ENCODE measurements around the gene ZNF33A.
"Not testable (repeated sequence)": the region's sequence is repeated elsewhere in the genome, so short reads cannot be mapped to it uniquely, and the experiment has no call there.

Gene ZNF33A

DNA sequence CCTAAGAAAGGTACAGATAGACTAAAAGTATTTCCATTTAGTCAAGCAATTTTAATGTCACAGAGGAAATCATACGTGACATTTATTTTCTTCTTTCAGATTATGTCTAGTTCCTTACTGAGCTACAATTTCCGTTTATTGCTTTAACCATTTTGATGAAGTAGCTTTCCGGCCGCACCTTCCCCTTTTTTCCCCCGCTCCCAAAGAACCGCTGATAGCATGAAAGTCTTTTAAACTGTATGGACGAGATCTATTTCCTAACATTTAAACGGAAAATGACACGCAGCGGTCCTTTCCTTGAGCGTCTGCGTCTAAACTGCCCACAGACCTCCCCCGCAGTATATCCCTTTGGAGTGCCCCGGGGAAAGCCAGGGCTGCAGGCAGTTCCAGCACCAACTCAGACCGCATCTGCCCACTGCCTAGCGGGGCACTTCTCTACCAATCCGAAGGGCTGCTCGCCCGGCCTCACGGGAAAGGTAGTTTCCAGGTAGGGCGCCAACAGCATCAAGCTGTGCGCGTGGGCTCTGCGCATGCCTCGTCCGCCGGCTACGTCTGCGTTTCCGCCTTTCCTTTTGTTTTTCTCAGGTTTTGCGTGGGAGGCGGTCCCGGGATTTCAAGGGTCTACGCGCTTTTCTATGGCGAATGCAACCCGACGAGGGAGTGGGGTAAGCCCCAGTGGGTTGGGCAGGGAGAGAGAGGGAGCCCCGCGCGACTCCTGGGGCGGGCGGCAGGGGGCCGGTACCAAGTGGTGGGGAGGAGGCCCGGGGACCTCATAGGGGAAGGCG lies at the start of gene ZNF33A:
Gene ZNF33A (plus strand): TSS at position 557 of the 785 bp plus-strand sequence. CDS start 1,667 bp downstream, outside the sequence.
- DNase-seq = peak; percentile 99

GRCh38 chr10:37965006-37965405 lies 45.5 kb upstream of the ZNF33A start:
- no peak for DNase-seq

- DNase-seq = no peak
Measured at GRCh38 chr10:37972396-37972795, 38.1 kb upstream of the ZNF33A start.

DNA sequence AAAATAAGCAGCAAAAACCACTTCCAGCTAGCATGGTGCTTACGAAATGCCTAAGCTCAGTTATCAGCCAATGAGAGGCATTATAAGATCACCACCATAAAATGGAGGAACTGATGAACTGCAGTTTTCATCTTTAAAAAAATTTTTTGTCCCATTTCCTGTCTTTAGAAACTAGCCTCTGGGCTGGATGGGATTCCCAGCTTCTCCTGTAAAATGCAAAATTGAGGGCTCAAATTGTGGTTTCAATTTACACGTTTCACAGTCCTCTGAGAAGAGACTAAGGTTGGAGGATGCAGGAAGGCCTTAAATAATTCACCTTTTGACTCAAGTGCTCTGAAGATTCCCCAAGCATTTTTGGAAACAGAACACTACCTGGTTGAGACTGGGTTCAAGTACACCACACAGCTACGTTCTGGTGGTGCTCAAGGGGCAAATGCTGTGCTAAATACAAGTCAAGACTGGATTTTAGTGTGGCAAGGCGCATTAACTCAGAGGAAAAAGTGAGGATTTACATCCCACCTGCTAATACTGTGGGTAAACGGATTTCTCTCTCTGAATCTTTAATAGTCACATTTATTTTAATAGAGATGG lies 35.0 kb upstream of the ZNF33A start:
- DNase-seq = peak; percentile 43 to 44

DNA sequence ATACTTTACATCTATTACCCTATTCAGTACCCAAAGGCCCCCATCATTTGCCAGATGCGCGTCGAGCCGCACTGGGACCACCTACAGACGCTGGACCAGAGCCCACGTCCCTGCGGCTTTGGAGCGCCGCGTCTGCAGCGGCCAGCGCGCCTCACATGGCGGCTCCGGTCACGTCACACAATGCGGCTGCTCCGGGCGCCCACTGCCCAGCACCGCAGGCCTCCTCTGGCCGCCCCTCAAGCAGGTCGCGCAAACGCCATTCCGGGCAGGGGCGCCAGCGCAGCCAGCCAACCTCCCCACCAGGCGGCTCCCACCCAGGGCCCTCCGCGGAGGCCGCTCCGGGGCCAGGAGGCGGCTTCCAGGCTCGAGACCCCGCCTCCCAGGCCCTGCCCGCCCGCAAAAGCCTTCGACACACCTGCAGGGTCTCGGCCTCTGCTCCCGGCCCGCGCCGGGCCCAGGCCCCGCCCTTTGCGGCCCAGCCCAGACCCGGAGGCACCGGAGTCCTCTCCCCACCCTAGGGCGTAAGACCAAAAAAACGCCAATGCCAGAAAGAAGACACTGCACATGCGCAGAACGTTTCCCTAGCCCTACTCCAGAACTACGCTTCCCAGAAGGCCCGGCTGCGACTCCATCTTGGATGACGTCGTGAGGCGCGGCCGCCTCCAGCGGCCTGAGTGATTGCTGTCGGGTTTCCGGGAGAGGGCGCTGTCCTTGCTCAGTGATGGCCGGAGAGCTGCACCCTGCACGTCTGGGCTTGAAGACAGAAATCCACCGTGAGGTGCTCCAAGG lies 34.2 kb upstream of the ZNF33A start, which contains the start of gene ZNF25:
Gene ZNF25 (minus strand): TSS at position 557 of the 789 bp plus-strand sequence. CDS start 4,925 bp downstream, outside the sequence.
- peak; percentile 100 for DNase-seq

- no peak for DNase-seq
Measured at GRCh38 chr10:37976880-37977203, 33.6 kb upstream of the ZNF33A start.

DNA sequence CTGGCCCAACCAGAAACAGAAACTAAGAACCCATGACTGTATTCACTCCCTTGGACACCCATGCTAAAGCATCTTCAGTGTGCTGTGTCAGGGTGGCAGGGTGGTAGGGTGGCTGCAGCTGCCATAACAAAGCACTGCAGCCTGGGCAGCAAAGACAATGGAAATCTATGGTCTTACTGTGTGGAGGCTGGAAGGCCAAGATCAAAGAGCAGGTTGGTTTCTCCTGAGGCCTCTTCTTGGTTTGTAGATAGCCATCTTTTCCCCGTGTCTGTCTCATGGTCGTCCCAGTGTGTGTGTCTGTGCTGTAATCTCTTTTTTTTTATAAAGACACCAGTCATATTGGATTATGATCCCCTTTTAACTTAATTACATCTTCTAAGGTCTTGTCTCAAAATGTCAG lies 18.8 kb upstream of the ZNF33A start:
- DNase-seq = no peak

- DNase-seq = no peak
Measured at GRCh38 chr10:37992083-37992482, 18.4 kb upstream of the ZNF33A start.

- DNase-seq = not testable (repeated sequence)
Measured at GRCh38 chr10:37998920-37999319, 11.6 kb upstream of the ZNF33A start.

DNA sequence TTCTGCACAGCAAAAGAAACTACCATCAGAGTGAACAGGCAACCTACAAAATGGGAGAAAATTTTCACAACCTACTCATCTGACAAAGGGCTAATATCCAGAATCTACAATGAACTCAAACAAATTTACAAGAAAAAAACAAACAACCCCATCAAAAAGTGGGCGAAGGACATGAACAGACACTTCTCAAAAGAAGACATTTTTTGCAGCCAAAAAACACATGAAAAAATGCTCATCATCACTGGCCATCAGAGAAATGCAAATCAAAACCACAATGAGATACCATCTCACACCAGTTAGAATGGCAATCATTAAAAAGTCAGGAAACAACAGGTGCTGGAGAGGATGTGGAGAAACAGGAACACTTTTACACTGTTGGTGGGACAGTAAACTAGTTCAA lies 10.0 kb upstream of the ZNF33A start:
- DNase-seq = not testable (repeated sequence)

DNA sequence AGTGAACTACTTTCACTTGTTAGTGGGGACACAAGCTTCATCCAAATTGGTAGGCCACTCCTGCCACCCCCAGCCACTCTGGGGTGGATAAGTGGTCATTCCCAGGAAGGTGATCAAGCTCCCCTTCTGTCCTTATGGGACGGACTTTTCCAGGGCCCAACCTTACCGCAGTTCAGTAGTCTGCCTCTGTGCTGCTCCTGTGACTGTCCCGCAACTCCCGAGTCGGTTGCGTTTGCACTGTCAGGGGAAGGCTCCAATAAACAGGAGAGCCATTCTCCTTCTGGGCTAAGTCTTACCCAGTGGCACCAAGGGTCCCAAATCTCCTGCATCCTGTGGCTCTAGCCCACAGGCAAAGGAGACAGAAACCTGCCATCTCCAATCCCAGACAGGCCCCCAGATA lies 7.4 kb upstream of the ZNF33A start:
- no peak for DNase-seq

GRCh38 chr10:38003588-38003987 lies 6.9 kb upstream of the ZNF33A start:
- DNase-seq = no peak

DNA sequence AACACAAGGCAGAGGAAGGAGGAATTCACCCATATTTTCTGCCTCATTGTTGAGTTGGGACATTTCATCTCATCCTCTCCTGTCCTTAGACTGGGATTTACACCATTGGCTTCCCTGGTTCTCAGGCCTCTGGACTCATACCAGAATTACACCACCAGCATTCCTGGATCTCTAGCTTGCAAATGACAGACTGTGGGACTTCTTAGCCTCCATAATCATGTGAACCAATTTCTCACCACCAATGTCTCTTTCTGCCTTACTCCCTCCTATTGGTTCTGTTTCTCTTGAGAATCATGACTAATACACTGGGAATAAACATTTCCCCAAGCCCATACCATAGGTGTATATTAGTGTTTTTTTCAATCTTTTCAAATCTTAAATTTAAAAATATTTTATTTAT lies 2.9 kb upstream of the ZNF33A start:
- no peak for DNase-seq

GRCh38 chr10:38007991-38008390 lies 2.5 kb upstream of the ZNF33A start:
- DNase-seq = peak; percentile 62 to 68

- DNase-seq = no peak
Measured at GRCh38 chr10:38016354-38016753, 5.9 kb downstream of the ZNF33A start.

- DNase-seq = not testable (repeated sequence)
Measured at GRCh38 chr10:38019124-38019523, 8.6 kb downstream of the ZNF33A start.

GRCh38 chr10:38025283-38025682 lies 14.8 kb downstream of the ZNF33A start:
- DNase-seq = peak; percentile 63 to 70

GRCh38 chr10:38027986-38028385 lies 17.5 kb downstream of the ZNF33A start:
- DNase-seq = peak in 1 of 2 experiments; percentile 21

DNA sequence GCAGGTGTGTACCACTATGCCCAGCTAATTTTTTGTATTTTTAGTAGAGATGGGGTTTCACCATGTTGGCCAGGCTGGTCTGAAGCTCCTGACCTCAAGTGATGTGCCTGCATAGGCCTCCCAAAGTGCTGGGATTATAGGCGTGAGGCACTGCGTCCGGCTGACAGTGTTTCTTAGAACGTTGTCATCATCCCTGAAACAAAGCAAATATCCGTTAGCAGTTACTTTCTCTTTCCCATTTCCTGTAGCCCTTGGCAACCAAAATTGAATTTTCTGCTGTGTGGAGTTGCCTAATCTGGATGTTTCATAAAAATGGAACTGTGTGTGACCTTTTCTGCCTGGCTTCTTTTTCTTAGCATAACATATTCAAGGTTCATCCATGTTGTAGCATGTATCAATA lies 22.4 kb downstream of the ZNF33A start:
- no peak for DNase-seq

DNA sequence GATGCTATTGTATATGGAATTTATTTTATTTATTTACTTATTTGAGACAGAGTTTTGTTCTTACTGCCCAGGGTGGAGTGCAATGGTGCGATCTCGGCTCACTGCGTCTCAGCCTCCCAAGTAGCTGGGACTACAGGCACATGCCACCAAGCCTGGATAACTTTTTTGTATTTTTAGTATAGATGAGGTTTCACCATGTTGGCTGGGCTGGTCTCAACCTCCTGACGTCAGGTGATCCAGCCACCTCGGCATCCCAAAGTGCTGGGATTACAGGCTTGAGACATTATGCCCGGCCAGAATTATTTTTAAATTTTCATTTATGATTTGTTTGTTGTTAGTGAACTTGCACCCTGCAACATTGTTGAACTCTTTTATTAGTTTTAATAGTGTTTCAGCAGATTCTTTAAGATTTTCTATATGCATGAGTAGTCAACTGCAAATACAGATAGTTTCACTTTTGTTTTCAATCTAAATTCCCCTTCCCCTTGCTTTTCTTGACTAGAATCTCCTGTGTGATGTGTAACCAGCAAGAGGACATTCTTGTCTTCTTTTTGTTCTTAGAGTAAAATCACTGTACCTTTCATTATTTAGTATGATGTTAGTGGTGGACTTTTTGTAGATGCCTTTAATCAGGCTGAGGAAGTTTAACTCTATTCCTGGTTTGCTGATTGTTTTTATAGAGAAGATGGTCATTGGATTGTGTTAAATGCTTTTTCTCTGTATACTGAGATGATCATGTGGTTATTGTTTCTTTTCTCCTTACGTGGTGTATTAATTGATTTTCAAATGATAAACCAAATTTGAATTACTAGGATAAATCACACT lies 27.8 kb downstream of the ZNF33A start:
- DNase-seq = peak; percentile 19 to 32

DNA sequence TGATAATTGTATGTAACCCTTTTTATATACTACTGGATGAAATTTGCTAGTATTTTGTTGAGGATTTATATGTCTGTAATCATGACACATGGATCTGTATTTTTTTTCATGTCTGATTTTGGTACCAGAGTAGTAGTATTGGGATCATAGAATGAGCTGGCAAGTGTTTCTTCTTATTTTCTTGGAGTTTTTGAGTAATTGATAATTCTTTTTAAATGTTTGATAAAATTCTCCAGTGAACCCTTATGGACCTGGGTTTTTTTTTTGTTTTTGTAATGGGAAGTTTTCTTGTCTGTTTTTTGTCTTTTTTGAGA lies 28.4 kb downstream of the ZNF33A start:
- no peak for DNase-seq

DNA sequence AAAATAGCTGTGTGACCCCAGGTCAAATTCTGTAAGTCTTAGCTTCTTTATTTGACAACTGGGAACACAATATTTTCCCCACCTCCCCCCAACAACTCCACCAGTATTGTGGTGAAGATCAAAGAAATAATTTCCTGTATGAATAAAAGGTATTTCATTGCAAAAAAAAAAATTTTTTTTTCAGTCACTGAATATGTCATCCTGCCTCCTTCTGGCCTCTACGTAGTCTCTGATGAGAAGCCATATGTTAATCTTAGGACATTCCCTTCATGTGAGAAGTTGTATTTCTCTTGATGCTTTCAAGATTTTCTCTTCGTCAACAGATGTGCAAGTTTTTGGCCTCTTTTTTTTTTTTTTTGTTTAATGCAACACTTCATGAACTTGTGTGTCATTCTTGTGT lies 33.0 kb downstream of the ZNF33A start:
- no peak for DNase-seq

GRCh38 chr10:38045129-38045528 lies 34.7 kb downstream of the ZNF33A start:
- no peak for DNase-seq
